Activated T-helper 1 cell treated with anti-CD3 and anti-CD28 coated beads, Interleukin-12 subunit alpha, Interleukin-12 subunit beta, Interleukin-2, Interleukin-4 antibody, amounts not matched to agents 30 ng/mL and 10 ng/mL and 1 ng/mL, durations not matched to agents 14 hours and 24 hours and 36 hours (primary cell): Measurements from ENCODE around the gene MAPK10. TPM values are rescaled to one million over a fixed set of nuclear protein-coding genes. Genes with fewer than 3 reads are reported as not detected.

ENCODE experiments used
- DNase-seq: peaks from one replicate; pipeline ENCODE4 v3.0.0; 2021; ENCODE audit warnings: low spot score
- H3K27ac Mint-ChIP-seq: one replicate; pipeline ENCODE4 v1.8.0; 2021; ENCODE audit warnings: mild to moderate bottlenecking, mixed read lengths
- H3K27me3 Mint-ChIP-seq: one replicate; pipeline ENCODE4 v1.8.0; 2022; ENCODE audit warnings: mild to moderate bottlenecking, moderate library complexity, mixed read lengths; ENCODE audit not compliant: insufficient read depth
- H3K36me3 Mint-ChIP-seq: one replicate; pipeline ENCODE4 v1.8.0; 2021; ENCODE audit warnings: low read depth, mixed read lengths
- H3K4me1 Mint-ChIP-seq: one replicate; pipeline ENCODE4 v1.8.0; 2021; ENCODE audit warnings: low read depth, mixed read lengths
- H3K4me3 Mint-ChIP-seq: one replicate; pipeline ENCODE4 v1.8.0; 2021; ENCODE audit warnings: mild to moderate bottlenecking, moderate library complexity, mixed read lengths
- H3K9me3 Mint-ChIP-seq: one replicate; pipeline ENCODE4 v1.8.0; 2021; ENCODE audit warnings: mixed read lengths
- intact Hi-C: fragments of 100-400 bp; cut with micrococcal nuclease; formaldehyde crosslinking; loops from one replicate; pipeline ENCODE4 v1.15.1; 2024
- total RNA-seq: library from RNA; stranded (reverse); gene quantifications from 2 replicates; pipeline ENCODE4 v1.2.3, GENCODE V29; 2022

MAPK10 gene
- total RNA-seq, 1 donor from 2014 or later = not detected

DNA sequence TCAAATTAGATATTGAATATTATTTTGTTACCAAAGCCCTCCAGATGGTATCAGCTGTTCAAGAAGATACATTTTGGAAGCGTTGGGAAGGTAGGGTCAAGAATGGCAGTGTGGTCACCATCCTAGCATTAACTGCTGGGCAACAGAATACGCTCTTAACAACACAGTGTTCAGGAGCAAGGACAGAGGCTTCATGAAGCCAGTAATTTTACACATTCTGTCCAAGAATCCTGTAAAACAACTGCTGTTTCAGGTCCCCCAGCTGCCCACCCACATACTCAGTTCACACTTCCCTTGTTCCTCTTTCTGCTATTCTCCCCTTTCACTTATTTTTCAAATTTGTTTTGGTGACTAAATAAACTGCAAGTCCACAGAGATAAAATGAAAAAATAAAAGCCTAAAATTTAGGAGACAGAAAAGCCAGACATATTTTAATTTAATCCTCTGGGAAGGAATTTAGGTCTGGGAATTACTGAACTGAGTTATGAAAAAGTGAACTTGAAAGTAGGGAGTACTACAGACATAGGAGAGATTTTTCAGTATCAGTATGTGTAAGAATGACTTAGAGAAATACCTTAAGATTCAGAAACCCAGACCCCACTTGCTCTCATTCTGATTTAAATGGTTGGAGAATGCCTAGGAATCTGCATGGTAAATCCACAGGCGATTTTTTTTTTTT is 406.7 kb downstream of the MAPK10 start:
- DNase-seq = no peak
- Mint-ChIP-seq H3K36me3 (no peaks in the 10 kb centered on the region), H3K4me1 (no peaks in the 10 kb centered on the region), H3K27ac (no peak overlapping the region), H3K9me3 (no peaks in the 10 kb centered on the region), H3K4me3 (no peak overlapping the region), H3K27me3 (no peaks in the 10 kb centered on the region)
- intact Hi-C loops = no loop called here

DNA sequence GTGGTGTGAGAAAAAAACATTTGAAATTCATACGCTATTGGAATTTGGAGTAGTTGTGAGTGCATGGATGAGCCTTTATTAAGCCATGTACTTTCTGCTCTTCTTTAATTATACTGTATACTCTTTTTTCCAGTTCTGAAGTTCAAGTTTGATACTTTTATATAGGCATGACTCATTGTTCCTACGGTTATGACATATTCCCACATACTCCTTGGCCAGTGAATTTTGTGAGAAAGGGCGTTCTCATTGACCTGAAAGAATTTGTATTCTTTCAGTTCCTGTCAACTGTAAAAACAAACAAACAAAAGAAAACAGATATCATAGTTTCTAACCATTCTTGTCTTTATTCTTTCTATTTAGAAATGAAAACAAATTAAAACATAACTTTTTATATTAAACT is 407.3 kb downstream of the MAPK10 start:
- H3K4me3 Mint-ChIP-seq = no peak overlapping the region
- no peaks in the 10 kb centered on the region for H3K36me3 Mint-ChIP-seq
- DNase-seq = no peak
- H3K9me3 Mint-ChIP-seq = no peaks in the 10 kb centered on the region
- intact Hi-C loops = no loop called here
- H3K27ac Mint-ChIP-seq = no peak overlapping the region
- no peaks in the 10 kb centered on the region for H3K27me3 Mint-ChIP-seq
- no peaks in the 10 kb centered on the region for H3K4me1 Mint-ChIP-seq

DNA sequence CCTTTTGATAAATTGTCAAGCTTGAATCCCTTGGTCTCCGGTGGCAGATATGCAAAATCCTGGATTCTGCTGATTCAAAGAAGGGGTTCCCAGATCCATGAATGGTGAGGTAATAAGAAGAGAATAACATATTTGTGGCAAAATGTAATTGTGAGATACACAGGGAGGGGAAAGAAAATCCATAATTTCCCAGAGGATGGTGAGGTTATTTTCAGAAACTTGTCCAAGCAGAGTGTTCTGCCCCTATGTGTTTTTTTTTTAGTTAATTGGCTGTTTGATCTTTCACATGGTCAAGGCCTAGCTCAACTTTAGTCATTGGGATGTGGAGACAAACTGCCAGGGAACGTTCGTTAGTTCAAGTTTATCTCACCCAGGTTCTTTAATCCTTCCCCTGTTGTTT is 408.8 kb downstream of the MAPK10 start:
- Mint-ChIP-seq H3K9me3 (no peaks in the 10 kb centered on the region), H3K4me1 (no peaks in the 10 kb centered on the region), H3K27me3 (no peaks in the 10 kb centered on the region), H3K36me3 (no peaks in the 10 kb centered on the region), H3K4me3 (no peak overlapping the region), H3K27ac (no peak overlapping the region)
- DNase-seq = no peak
- intact Hi-C loops = no loop called here

DNA sequence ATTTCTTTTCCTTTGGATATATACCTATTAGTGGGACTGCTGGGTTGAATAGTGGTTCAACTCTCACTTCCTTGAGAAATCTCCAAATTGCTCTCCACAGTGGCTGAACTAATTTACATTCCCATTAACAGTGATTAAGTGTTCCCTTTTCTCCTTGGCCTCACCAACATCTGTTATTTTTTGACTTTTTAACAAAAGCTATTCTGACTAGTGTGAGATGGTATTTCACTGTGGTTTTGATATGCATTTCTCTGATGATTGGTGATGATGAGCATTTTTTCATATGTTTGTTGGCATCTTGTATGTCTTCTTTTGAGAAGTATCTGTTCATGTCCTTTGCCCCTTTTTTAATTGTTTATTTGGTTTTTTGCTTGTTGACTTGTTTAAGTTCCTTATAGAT is 413.0 kb downstream of the MAPK10 start:
- Mint-ChIP-seq H3K36me3 (no peaks in the 10 kb centered on the region), H3K4me3 (no peak overlapping the region), H3K4me1 (no peaks in the 10 kb centered on the region), H3K27me3 (no peaks in the 10 kb centered on the region), H3K9me3 (no peaks in the 10 kb centered on the region), H3K27ac (no peak overlapping the region)
- no peak for DNase-seq
- intact Hi-C loops = no loop called here

DNA sequence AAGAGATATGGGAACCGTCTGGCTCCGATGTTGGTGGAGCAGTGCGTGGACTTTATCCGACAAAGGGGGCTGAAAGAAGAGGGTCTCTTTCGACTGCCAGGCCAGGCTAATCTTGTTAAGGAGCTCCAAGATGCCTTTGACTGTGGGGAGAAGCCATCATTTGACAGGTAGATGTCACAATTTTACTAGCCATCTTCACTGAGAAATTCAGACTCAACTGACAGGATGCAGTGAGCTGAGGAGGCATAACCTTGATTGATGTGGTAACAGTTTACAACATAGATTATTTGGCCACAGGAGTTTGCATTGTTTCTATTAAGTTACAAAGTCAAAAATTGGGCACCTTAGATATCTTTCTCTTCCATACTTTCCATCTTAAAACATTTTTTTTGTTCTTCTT is 417.7 kb downstream of the MAPK10 start:
- Mint-ChIP-seq H3K4me3 (no peak overlapping the region), H3K36me3 (no peaks in the 10 kb centered on the region), H3K27ac (no peak overlapping the region), H3K4me1 (no peaks in the 10 kb centered on the region), H3K9me3 (no peaks in the 10 kb centered on the region), H3K27me3 (no peaks in the 10 kb centered on the region)
- DNase-seq = no peak
- intact Hi-C loops = no loop called here

DNA sequence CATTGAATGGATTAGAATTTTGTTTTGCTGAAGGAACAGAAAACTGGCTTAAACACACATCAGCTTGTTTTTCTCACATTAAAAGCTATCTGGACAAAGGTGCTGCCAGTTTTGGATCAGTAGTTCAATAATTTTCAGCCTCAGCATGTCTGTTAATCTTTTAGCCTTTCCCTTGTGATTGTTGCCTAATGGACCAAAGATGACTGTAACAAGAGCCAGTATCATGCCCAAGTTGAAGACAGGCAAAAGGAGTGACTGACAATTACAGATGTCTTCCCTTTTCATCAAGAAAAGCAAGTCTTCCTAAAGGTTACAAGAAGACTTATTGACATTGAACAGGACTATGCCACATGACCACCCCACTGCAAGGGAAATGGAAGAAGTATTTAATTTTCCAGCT is 419.7 kb downstream of the MAPK10 start:
- H3K9me3 Mint-ChIP-seq = no peaks in the 10 kb centered on the region

More for the DNA sequence above, 419.7 kb downstream of the MAPK10 start:
- DNase-seq = no peak
- intact Hi-C loops = no loop called here
- H3K36me3 Mint-ChIP-seq = no peaks in the 10 kb centered on the region
- H3K27me3 Mint-ChIP-seq = no peaks in the 10 kb centered on the region
- H3K27ac Mint-ChIP-seq = no peak overlapping the region
- H3K4me3 Mint-ChIP-seq = no peak overlapping the region
- H3K4me1 Mint-ChIP-seq = no peaks in the 10 kb centered on the region

Other genes with a start within 250 kb of the MAPK10 start
- gene PTPN13, start 234.3 kb upstream of the MAPK10 start, total RNA-seq = 0.44 and 0.66 TPM in 2 replicates